PFSK-1 (cell line): ENCODE results near the gene GPR21.

Experiments
- FOXP2 ChIP-seq: optimal IDR thresholded peaks from 2 replicates; pipeline ENCODE3; 2011; ENCODE audit warnings: borderline replicate concordance, control low read depth, inconsistent platforms; ENCODE audit not compliant: insufficient read depth; ENCODE audit errors: extremely low read length, extremely low read depth
- POLR2AphosphoS5 ChIP-seq: IDR thresholded peaks from 2 replicates; pipeline ENCODE4 v1.6.1; 2012; ENCODE audit warnings: low read depth, mild to moderate bottlenecking, control low read depth, low read length, moderate library complexity
- SIN3A ChIP-seq: IDR thresholded peaks from 2 replicates; pipeline ENCODE4 v1.6.1; 2012; ENCODE audit warnings: mild to moderate bottlenecking, low read length, moderate library complexity, borderline replicate concordance; ENCODE audit not compliant: insufficient read depth
- TAF1 ChIP-seq: IDR thresholded peaks from 2 replicates; pipeline ENCODE4 v1.6.1; 2012; ENCODE audit warnings: low read length, control low read depth, borderline replicate concordance; ENCODE audit not compliant: insufficient read depth
- TF ChIP-seq, protein P1 (sequence below), 2 experiments: IDR thresholded peaks; 2 replicates each; pipeline versions ENCODE4 v1.6.1 to v1.8.0; 2011 to 2012; ENCODE audit warnings: low read depth in 2 of 2, low read length in 2 of 2, control low read depth in 1 of 2, inconsistent platforms in 1 of 2, mild to moderate bottlenecking in 1 of 2, moderate library complexity in 1 of 2; ENCODE audit not compliant: insufficient read depth in 1 of 2

The GPR21 gene

GRCh38 chr9:123065196-123065595, 31.7 kb downstream of the GPR21 start:
- TF ChIP-seq FOXP2 (no peak), TAF1 (no peak), SIN3A (no peak), POLR2AphosphoS5 (no peak)
- TF ChIP-seq, protein P1, sequence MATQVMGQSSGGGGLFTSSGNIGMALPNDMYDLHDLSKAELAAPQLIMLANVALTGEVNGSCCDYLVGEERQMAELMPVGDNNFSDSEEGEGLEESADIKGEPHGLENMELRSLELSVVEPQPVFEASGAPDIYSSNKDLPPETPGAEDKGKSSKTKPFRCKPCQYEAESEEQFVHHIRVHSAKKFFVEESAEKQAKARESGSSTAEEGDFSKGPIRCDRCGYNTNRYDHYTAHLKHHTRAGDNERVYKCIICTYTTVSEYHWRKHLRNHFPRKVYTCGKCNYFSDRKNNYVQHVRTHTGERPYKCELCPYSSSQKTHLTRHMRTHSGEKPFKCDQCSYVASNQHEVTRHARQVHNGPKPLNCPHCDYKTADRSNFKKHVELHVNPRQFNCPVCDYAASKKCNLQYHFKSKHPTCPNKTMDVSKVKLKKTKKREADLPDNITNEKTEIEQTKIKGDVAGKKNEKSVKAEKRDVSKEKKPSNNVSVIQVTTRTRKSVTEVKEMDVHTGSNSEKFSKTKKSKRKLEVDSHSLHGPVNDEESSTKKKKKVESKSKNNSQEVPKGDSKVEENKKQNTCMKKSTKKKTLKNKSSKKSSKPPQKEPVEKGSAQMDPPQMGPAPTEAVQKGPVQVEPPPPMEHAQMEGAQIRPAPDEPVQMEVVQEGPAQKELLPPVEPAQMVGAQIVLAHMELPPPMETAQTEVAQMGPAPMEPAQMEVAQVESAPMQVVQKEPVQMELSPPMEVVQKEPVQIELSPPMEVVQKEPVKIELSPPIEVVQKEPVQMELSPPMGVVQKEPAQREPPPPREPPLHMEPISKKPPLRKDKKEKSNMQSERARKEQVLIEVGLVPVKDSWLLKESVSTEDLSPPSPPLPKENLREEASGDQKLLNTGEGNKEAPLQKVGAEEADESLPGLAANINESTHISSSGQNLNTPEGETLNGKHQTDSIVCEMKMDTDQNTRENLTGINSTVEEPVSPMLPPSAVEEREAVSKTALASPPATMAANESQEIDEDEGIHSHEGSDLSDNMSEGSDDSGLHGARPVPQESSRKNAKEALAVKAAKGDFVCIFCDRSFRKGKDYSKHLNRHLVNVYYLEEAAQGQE (IDR thresholded peaks at IDR 0.05; ENCODE audit: insufficient read depth in 1 of 2, low read depth in 2 of 2, low read length in 2 of 2), result no peak

GRCh38 chr9:123067136-123067535, 33.7 kb downstream of the GPR21 start:
- TF ChIP-seq SIN3A (no peak), POLR2AphosphoS5 (no peak), FOXP2 (no peak), TAF1 (no peak)
- TF ChIP-seq, protein P1 (IDR thresholded peaks at IDR 0.05; ENCODE audit: insufficient read depth in 1 of 2, low read depth in 2 of 2, low read length in 2 of 2), result no peak

DNA sequence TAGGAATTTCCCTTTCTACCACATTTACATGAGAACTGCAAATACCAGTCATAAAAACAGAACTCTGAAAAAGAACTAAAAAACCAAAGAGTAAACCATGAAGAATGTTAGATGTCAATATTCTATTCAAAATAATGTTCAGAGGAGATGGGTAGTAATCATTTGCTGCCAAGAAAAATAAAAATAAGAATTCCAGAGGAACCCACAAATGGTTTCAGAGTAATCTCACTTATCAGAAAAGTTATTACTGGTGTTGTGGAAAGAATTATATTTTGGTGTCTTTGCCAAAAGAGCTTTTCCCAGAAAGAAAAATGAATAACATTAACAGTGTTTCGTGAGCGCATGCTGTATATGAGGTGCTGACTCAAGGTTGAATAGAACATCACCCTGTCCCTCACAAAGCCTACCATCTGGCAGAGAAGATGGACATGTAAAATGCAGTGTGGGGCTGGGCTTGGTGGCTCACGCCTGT, 35.6 kb downstream of the GPR21 start:
- TF ChIP-seq FOXP2 (no peak), POLR2AphosphoS5 (no peak), TAF1 (no peak), SIN3A (no peak)
- TF ChIP-seq, protein P1 (IDR thresholded peaks at IDR 0.05; ENCODE audit: insufficient read depth in 1 of 2, low read depth in 2 of 2, low read length in 2 of 2), result no peak

GRCh38 chr9:123070198-123070597, 36.7 kb downstream of the GPR21 start:
- no peak for TF ChIP-seq SIN3A
- no peak for TF ChIP-seq TAF1
- TF ChIP-seq, protein P1 (IDR thresholded peaks at IDR 0.05; ENCODE audit: insufficient read depth in 1 of 2, low read depth in 2 of 2, low read length in 2 of 2), result no peak
- no peak for TF ChIP-seq FOXP2
- TF ChIP-seq POLR2AphosphoS5, result no peak

GRCh38 chr9:123072407-123072995, 39.0 kb downstream of the GPR21 start:
- TF ChIP-seq, protein P1 (IDR thresholded peaks at IDR 0.05; ENCODE audit: insufficient read depth in 1 of 2, low read depth in 2 of 2, low read length in 2 of 2), result no peak
